Hepatocyte (in vitro differentiated cells): ENCODE data around the gene PTPN20. TPM values are rescaled to one million over a fixed set of nuclear protein-coding genes. Genes with fewer than 3 reads are reported as not detected.

ENCODE experiments used
- DNase-seq: peaks from one replicate; pipeline ENCODE4 v3.0.0-alpha.2; 2016; ENCODE audit warnings: low spot score
- H2AFZ ChIP-seq: fragments of 200-600 bp; sonication (generic); 2 replicates; pipeline ENCODE4 v1.6.0; 2016; ENCODE audit warnings: antibody characterized with exemption, mild to moderate bottlenecking
- H3K27ac ChIP-seq: fragments of 200-600 bp; sonication (generic); 2 replicates; pipeline ENCODE4 v1.5.1; 2016; ENCODE audit warnings: mild to moderate bottlenecking
- H3K27me3 ChIP-seq: fragments of 200-600 bp; sonication (generic); 2 replicates; pipeline ENCODE4 v1.6.1; 2016
- H3K36me3 ChIP-seq: fragments of 200-600 bp; sonication (generic); replicated peaks from 2 replicates; pipeline ENCODE4 v1.5.1; 2016; ENCODE audit warnings: low read depth; ENCODE audit not compliant: insufficient read depth
- H3K4me1 ChIP-seq: fragments of 200-600 bp; sonication (generic); 2 replicates; pipeline ENCODE4 v1.5.1; 2016; ENCODE audit warnings: mild to moderate bottlenecking, moderate library complexity; ENCODE audit not compliant: insufficient read depth
- H3K4me2 ChIP-seq: fragments of 200-600 bp; sonication (generic); 2 replicates; pipeline ENCODE4 v1.6.0; 2016
- H3K4me3 ChIP-seq: fragments of 200-600 bp; sonication (generic); 2 replicates; pipeline ENCODE4 v1.5.1; 2016; ENCODE audit warnings: mild to moderate bottlenecking
- H3K79me2 ChIP-seq: fragments of 200-600 bp; sonication (generic); 2 replicates; pipeline ENCODE4 v1.6.0; 2017; ENCODE audit warnings: mild to moderate bottlenecking
- H3K9me2 ChIP-seq: fragments of 200-600 bp; sonication (generic); replicated peaks from 2 replicates; pipeline ENCODE4 v1.6.0; 2017; ENCODE audit warnings: mild to moderate bottlenecking; ENCODE audit not compliant: insufficient read depth
- H3K9me3 ChIP-seq: fragments of 200-600 bp; sonication (generic); 2 replicates; pipeline ENCODE4 v1.5.1; 2016; ENCODE audit warnings: low read depth, mild to moderate bottlenecking
- H4K20me1 ChIP-seq: fragments of 200-600 bp; sonication (generic); 2 replicates; pipeline ENCODE4 v1.6.0; 2016; ENCODE audit warnings: mild to moderate bottlenecking; ENCODE audit not compliant: insufficient read depth, poor library complexity, severe bottlenecking
- EZH2 ChIP-seq: fragments of 200-600 bp; sonication (generic); IDR thresholded peaks from 2 replicates; pipeline ENCODE4 v1.6.1; 2016; ENCODE audit warnings: antibody characterized with exemption, mild to moderate bottlenecking, borderline replicate concordance
- EZH2phosphoT487 ChIP-seq: fragments of 200-600 bp; sonication (generic); IDR thresholded peaks from one replicate; pipeline ENCODE4 v1.6.1; 2018; ENCODE audit warnings: antibody characterized with exemption, mild to moderate bottlenecking, low read depth, moderate library complexity; ENCODE audit not compliant: unreplicated experiment, severe bottlenecking
- WGBS: methylation state at CpG from one replicate; pipeline ENCODE4 v1.1.6; 2016; ENCODE audit warnings: low lambda C conversion rate; ENCODE audit errors: missing lambda C conversion rate; 5-methylcytosine and 5-hydroxymethylcytosine counted together
- polyA plus RNA-seq: library from polyadenylated mRNA; unstranded; fragments of >200 nt; fragmentation: Nextera tagmentation; extraction: Ambion mirVana; gene quantifications from 2 replicates; pipeline ENCODE4 v1.2.1, GENCODE V29; 2016
- total RNA-seq: library from RNA; depleted of rRNA; stranded (reverse); fragments of >200 nt; gene quantifications from 2 replicates; pipeline ENCODE4 v1.2.3, GENCODE V29; 2014
- TF ChIP-seq, protein P1 (sequence below): fragments of 200-600 bp; sonication (generic); IDR thresholded peaks from 2 replicates; pipeline ENCODE4 v1.5.1; 2016; ENCODE audit warnings: antibody characterized with exemption, mild to moderate bottlenecking; ENCODE audit not compliant: poor library complexity

Gene PTPN20
- total and polyA plus RNA-seq, 2 experiments from 2014 or later, result 0.60 TPM; not detected in 1

DNA sequence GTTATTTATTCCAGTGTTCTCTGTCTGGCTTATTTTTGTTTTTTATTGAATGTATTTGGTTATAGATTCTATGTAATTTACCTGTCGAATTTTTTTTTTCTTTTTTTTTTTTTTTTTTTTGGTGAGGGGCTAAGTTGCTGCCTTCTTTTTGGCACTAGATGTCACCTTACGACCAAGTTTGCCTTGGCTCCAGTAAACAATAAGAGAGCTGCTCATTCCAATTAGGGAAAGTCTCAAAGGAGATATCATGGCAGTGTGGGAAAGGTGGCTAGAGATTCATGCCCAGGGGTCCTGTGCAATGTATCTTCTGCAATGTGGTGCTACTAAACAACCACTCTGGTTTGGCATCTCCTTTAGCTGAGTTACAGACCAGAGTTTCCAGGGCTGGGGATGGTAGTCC, 84.0 kb downstream of the PTPN20 start:
- H3K36me3 ChIP-seq, result no peaks in the 10 kb centered on the region
- H3K79me2 ChIP-seq, result no peaks in the 10 kb centered on the region
- no peak overlapping the region for H3K27ac ChIP-seq
- no peak overlapping the region for H3K4me3 ChIP-seq
- no peaks in the 10 kb centered on the region for H3K4me1 ChIP-seq
- TF ChIP-seq EZH2phosphoT487 (no peak), EZH2 (no peak)
- TF ChIP-seq, protein P1, sequence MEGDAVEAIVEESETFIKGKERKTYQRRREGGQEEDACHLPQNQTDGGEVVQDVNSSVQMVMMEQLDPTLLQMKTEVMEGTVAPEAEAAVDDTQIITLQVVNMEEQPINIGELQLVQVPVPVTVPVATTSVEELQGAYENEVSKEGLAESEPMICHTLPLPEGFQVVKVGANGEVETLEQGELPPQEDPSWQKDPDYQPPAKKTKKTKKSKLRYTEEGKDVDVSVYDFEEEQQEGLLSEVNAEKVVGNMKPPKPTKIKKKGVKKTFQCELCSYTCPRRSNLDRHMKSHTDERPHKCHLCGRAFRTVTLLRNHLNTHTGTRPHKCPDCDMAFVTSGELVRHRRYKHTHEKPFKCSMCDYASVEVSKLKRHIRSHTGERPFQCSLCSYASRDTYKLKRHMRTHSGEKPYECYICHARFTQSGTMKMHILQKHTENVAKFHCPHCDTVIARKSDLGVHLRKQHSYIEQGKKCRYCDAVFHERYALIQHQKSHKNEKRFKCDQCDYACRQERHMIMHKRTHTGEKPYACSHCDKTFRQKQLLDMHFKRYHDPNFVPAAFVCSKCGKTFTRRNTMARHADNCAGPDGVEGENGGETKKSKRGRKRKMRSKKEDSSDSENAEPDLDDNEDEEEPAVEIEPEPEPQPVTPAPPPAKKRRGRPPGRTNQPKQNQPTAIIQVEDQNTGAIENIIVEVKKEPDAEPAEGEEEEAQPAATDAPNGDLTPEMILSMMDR, result peak; percentile 16
- no peak for DNase-seq
- H2AFZ ChIP-seq, result no peak overlapping the region
- WGBS, result 52% methylated on average over 2 of the region's 2 CpGs
- no peak overlapping the region for H3K4me2 ChIP-seq
- no peaks in the 10 kb centered on the region for H3K9me3 ChIP-seq
- no peaks in the 10 kb centered on the region for H3K27me3 ChIP-seq
- H4K20me1 ChIP-seq, result no peaks in the 10 kb centered on the region
- no peaks in the 10 kb centered on the region for H3K9me2 ChIP-seq

DNA sequence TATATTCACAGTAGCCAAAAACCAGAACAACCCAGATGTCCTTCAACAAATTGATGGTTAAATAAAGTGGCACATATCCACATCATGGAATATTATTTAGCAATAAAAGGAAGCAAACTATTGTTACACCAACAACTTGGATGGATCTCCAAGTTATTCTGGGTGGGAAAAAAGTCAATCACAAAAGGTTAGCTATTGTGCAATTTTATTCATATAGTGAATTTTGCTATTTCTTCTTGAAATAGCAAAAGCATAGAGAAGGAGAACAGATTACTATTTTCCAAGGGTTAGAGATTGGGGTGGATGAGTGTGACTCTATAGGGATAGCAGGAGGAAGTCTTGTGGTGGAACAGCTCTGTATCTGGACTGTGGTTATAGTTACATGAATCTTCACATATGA, 87.0 kb downstream of the PTPN20 start:
- H4K20me1 ChIP-seq, result no peaks in the 10 kb centered on the region
- no peaks in the 10 kb centered on the region for H3K9me3 ChIP-seq
- DNase-seq, result no peak
- H3K4me2 ChIP-seq, result no peak overlapping the region
- no peak overlapping the region for H3K4me3 ChIP-seq
- H3K27me3 ChIP-seq, result no peaks in the 10 kb centered on the region
- no peak overlapping the region for H3K27ac ChIP-seq
- H3K36me3 ChIP-seq, result no peaks in the 10 kb centered on the region
- no peaks in the 10 kb centered on the region for H3K4me1 ChIP-seq
- TF ChIP-seq EZH2phosphoT487 (no peak), EZH2 (no peak)
- TF ChIP-seq, protein P1, result no peak
- no peaks in the 10 kb centered on the region for H3K9me2 ChIP-seq
- H3K79me2 ChIP-seq, result no peaks in the 10 kb centered on the region
- H2AFZ ChIP-seq, result no peak overlapping the region

DNA sequence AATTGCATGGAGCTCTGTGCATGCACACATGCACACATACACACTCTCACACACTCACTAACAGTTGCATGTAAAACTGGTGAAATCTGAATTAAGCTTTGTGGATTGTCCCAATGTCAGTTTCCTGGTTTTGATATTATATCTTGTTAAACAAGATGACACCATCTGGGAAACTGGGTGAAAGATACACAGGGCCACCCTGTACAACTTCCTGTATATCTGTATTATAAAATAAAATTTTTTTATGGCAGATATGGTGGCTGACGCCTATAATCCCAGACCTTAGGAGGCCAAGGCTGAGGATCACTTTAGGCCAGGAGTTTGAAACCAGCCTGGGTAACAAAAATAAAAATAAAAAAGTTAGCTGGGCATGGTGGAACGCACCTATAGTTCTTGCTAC, 87.4 kb downstream of the PTPN20 start:
- Histone ChIP-seq H3K27ac (no peak overlapping the region), H3K4me1 (no peaks in the 10 kb centered on the region), H3K4me2 (no peak overlapping the region), H2AFZ (no peak overlapping the region), H3K9me3 (no peaks in the 10 kb centered on the region), H3K79me2 (no peaks in the 10 kb centered on the region), H4K20me1 (no peaks in the 10 kb centered on the region), H3K27me3 (no peaks in the 10 kb centered on the region), H3K36me3 (no peaks in the 10 kb centered on the region), H3K9me2 (no peaks in the 10 kb centered on the region), H3K4me3 (no peak overlapping the region)
- WGBS, result 88% methylated on average over 2 of the region's 2 CpGs
- TF ChIP-seq EZH2phosphoT487 (no peak), EZH2 (no peak)
- TF ChIP-seq, protein P1, result no peak
- no peak for DNase-seq

DNA sequence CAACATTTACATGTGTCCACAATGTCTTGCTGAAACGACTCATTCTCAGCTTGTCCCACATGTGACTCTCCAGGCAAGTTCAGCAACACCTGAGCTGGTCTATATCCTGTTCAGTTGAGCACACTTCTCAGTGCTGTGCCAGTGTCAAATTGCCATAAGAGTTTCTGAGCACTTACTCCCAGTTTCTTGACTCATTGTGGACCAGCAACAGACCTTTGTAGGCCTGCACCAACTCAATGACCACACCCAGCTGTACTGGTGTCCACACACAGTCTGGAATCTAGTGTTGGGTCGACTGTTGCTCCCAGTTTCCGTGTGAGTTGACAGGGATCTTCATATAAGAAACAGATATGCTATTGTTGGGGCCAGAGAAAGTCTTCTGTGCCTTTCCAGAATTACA, 88.0 kb downstream of the PTPN20 start:
- Histone ChIP-seq H3K9me3 (no peaks in the 10 kb centered on the region), H3K9me2 (no peaks in the 10 kb centered on the region), H3K4me1 (no peaks in the 10 kb centered on the region), H4K20me1 (no peaks in the 10 kb centered on the region), H2AFZ (no peak overlapping the region), H3K4me3 (no peak overlapping the region), H3K27ac (no peak overlapping the region), H3K79me2 (no peaks in the 10 kb centered on the region), H3K27me3 (no peaks in the 10 kb centered on the region), H3K4me2 (no peak overlapping the region), H3K36me3 (no peaks in the 10 kb centered on the region)
- DNase-seq, result no peak
- TF ChIP-seq, protein P1, result no peak
- 82% methylated on average over 3 of the region's 3 CpGs for WGBS
